Prostate gland (tissue), 2 donors: ENCODE results near the gene PLA2R1. TPM values are rescaled to one million over a fixed set of nuclear protein-coding genes. Genes with fewer than 3 reads are reported as not detected.

ENCODE experiments used
- DNase-seq: peaks from one replicate; pipeline ENCODE4 v3.0.0-alpha.2; 2019; ENCODE audit warnings: low spot score
- H3K27ac ChIP-seq, 2 donors: fragments of 200-600 bp; sonication (generic); 2 replicates each; pipeline ENCODE4 v1.5.1; 2017 to 2019
- H3K27me3 ChIP-seq: fragments of 200-600 bp; sonication (generic); replicated peaks from 2 replicates; pipeline ENCODE4 v1.5.1; 2019; ENCODE audit not compliant: insufficient read depth
- H3K36me3 ChIP-seq, 2 donors: fragments of 200-600 bp; sonication (generic); 1 replicate in 1 of 2; 2 replicates in 1 of 2; pipeline versions ENCODE4 v1.5.1 to v1.8.1; 2017 to 2019
- H3K4me1 ChIP-seq: fragments of 200-600 bp; sonication (generic); replicated peaks from 2 replicates; pipeline ENCODE4 v1.5.1; 2019
- H3K4me3 ChIP-seq, 2 donors: fragments of 200-600 bp; sonication (generic); 2 replicates each; pipeline ENCODE4 v1.5.1; 2017 to 2019
- H3K9me3 ChIP-seq: fragments of 200-600 bp; sonication (generic); 2 replicates; pipeline ENCODE4 v1.5.1; 2017
- POLR2A ChIP-seq: fragments of 450-650 bp; IDR thresholded peaks from one replicate; pipeline ENCODE4 v1.6.1; 2016; ENCODE audit warnings: antibody characterized with exemption, mild to moderate bottlenecking
- POLR2AphosphoS5 ChIP-seq: sonication (generic); formaldehyde crosslinking; IDR thresholded peaks from one replicate; pipeline ENCODE4 v1.6.1; 2017; ENCODE audit warnings: antibody characterized with exemption
- WGBS: methylation state at CpG from one replicate; pipeline ENCODE4 v1.1.5; 2018; 5-methylcytosine and 5-hydroxymethylcytosine counted together
- intact Hi-C: fragments of 100-400 bp; cut with DNase I; formaldehyde crosslinking; loops from one replicate; pipeline ENCODE4 v1.14.2; 2022
- total RNA-seq, 2 donors: library from RNA; depleted of rRNA; stranded (reverse); fragments of >200 nt; gene quantifications; one replicate each; pipeline ENCODE4 v1.1.0, GENCODE V29; 2016
- TF ChIP-seq, protein P1 (sequence below), 4 experiments: fragments of 200-600 bp in 2 of 4; fragments of 450-650 bp in 2 of 4; sonication (generic) in 2 of 4; IDR thresholded peaks; 1 replicate in 3 of 4; 2 replicates in 1 of 4; pipeline ENCODE4 v1.5.1; 2016 to 2019; ENCODE audit warnings: antibody characterized with exemption in 4 of 4, mild to moderate bottlenecking in 2 of 4, moderate library complexity in 2 of 4

Gene PLA2R1
- total RNA-seq, 2 donors from 2014 or later, result 8.1 to 10.5 TPM

DNA sequence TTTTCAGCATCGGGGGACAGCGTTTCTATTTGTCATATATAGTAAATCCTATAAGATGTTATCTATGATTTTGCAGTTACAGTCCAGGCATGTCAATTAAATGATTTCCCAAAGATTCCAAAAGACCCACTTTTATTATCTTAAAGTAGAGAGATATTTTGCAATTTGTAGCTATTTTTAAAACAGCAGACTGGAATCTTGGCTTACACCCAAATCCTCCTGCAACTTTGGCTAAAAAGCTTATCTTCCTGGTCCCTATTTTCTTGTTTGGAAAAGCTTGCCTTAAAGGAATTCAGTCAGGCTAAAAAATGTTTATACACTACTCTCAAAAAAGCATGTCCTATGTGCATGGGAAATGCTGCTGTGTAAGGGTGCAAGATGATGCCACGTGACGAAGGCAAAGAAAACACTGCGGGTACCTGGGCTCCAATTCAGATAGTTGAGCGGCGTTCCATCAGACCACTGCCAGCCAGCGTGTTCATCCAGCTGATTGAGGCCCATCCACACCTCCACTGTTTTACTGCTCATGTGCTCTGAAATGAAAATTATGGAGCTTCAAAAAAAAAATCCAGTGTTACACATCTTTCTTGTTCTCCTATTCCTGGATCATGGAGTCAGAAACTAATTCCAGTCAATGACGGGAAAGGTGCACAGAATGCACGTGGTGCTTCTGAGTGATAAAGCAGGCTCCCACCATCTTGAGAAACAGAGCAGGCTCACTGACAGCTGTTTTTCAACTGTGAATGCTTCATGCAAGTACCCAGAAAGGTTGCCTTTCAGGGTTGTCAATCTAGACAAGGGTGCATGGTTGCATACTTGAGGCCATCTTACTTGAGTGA is 33.8 kb downstream of the PLA2R1 start:
- H3K36me3 ChIP-seq, result no peaks in the 10 kb centered on the region
- H3K9me3 ChIP-seq, result no peaks in the 10 kb centered on the region
- WGBS, result 70% methylated on average over 10 of the region's 10 CpGs
- TF ChIP-seq POLR2A, result no peak
- intact Hi-C loops, result no loop called here
- no peak for DNase-seq
- H3K27ac ChIP-seq, result no peak overlapping the region
- no peaks in the 10 kb centered on the region for H3K27me3 ChIP-seq
- no peaks in the 10 kb centered on the region for H3K4me1 ChIP-seq
- no peak overlapping the region for H3K4me3 ChIP-seq

DNA sequence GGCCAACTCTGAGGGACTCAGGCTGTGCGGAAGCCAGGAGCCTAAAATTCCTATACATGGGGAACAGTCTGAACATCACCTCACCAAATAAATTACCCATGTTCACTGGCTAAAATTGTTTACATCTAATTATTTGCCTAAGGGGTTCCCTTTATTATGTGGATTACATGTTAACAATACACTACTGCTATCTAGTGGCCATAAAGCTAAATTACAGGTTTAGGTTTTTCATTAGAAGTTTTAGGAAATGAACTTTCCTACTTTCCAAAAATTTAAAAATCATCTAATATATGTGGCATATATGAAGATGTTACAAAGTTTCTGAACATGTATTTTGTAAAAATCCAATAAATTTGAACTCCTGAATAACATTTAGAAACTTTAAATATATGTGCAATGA is 40.3 kb downstream of the PLA2R1 start:
- no peaks in the 10 kb centered on the region for H3K9me3 ChIP-seq
- H3K27me3 ChIP-seq, result no peaks in the 10 kb centered on the region
- H3K27ac ChIP-seq, result no peak overlapping the region
- no peak overlapping the region for H3K4me3 ChIP-seq
- H3K36me3 ChIP-seq, result no peaks in the 10 kb centered on the region
- 96% methylated on average over 1 of the region's 1 CpG for WGBS
- intact Hi-C loops, result no loop called here
- no peak for DNase-seq
- no peak for TF ChIP-seq POLR2AphosphoS5
- no peak for TF ChIP-seq POLR2A
- TF ChIP-seq, protein P1, sequence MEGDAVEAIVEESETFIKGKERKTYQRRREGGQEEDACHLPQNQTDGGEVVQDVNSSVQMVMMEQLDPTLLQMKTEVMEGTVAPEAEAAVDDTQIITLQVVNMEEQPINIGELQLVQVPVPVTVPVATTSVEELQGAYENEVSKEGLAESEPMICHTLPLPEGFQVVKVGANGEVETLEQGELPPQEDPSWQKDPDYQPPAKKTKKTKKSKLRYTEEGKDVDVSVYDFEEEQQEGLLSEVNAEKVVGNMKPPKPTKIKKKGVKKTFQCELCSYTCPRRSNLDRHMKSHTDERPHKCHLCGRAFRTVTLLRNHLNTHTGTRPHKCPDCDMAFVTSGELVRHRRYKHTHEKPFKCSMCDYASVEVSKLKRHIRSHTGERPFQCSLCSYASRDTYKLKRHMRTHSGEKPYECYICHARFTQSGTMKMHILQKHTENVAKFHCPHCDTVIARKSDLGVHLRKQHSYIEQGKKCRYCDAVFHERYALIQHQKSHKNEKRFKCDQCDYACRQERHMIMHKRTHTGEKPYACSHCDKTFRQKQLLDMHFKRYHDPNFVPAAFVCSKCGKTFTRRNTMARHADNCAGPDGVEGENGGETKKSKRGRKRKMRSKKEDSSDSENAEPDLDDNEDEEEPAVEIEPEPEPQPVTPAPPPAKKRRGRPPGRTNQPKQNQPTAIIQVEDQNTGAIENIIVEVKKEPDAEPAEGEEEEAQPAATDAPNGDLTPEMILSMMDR (IDR thresholded peaks at IDR 0.05), result peak in 1 of 4 experiments; percentile 23
- no peaks in the 10 kb centered on the region for H3K4me1 ChIP-seq

DNA sequence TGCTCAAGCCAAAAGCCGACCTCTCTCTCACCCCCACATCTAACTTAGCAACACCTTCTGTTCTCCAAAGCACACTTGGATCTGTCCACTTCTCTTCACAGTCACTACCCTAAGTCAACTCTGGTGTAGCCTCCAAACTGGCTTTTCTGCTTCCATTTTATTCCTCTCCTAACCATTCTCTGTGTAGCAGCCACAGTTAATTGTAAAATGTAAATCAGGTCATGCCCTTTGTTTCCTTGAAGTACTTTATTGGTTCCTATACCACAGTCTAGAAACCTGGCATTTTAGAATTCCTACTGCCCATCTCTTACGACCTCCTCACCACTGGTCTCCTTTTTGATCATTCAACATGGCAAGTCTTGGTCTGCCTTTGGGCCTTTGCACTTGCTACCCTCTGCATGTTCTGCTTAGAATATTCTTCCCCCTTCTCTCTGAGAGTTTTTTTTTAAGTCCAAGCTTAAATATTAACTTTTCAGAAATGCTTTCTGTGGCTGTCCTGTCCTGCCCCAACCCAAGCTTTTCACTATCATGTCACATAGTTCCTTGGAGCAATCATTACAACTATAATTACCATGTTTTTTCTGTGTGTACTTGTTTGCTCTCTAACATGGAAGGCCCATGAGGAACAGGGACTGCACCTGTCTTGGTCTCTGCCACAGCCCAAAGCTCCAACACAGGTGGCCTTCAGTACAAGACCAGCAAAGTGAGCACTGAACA is 42.9 kb downstream of the PLA2R1 start:
- H3K4me3 ChIP-seq, result no peak overlapping the region
- TF ChIP-seq POLR2A (no peak), POLR2AphosphoS5 (no peak)
- TF ChIP-seq, protein P1 (IDR thresholded peaks at IDR 0.05), result no peak
- no peaks in the 10 kb centered on the region for H3K9me3 ChIP-seq
- no peak for DNase-seq
- 94% methylated on average over 2 of the region's 2 CpGs for WGBS
- no peak overlapping the region for H3K27ac ChIP-seq
- no peaks in the 10 kb centered on the region for H3K4me1 ChIP-seq
- intact Hi-C loops, result no loop called here
- H3K27me3 ChIP-seq, result no peaks in the 10 kb centered on the region
- H3K36me3 ChIP-seq, result no peaks in the 10 kb centered on the region

DNA sequence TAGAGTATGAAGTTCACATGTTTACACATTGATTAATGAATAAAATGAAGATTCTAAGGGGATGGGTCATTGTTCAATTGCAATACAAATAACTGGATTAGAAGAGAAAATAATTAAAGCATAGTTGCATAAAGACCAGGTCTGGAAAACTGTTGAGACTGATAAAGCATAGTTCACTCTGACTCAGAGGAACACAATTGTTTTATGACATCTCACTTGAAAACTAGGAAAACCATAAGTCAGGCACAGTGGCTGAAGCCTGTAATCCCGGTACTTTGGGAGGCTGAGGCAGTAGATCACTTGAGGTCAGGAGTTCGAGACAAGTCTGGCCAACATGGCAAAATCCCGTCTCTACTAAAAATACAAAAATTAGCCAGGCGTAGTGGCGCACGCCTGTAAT is 46.7 kb downstream of the PLA2R1 start:
- 84% methylated on average over 6 of the region's 6 CpGs for WGBS
- H3K36me3 ChIP-seq, result peaks cover 0 to 5% of the 10 kb centered on the region in 2 donors
- no peaks in the 10 kb centered on the region for H3K4me1 ChIP-seq
- H3K4me3 ChIP-seq, result no peak overlapping the region
- no peaks in the 10 kb centered on the region for H3K27me3 ChIP-seq
- intact Hi-C loops, result no loop called here
- no peak overlapping the region for H3K27ac ChIP-seq
- TF ChIP-seq POLR2AphosphoS5, result no peak
- TF ChIP-seq, protein P1 (IDR thresholded peaks at IDR 0.05), result no peak
- DNase-seq, result no peak
- no peaks in the 10 kb centered on the region for H3K9me3 ChIP-seq

DNA sequence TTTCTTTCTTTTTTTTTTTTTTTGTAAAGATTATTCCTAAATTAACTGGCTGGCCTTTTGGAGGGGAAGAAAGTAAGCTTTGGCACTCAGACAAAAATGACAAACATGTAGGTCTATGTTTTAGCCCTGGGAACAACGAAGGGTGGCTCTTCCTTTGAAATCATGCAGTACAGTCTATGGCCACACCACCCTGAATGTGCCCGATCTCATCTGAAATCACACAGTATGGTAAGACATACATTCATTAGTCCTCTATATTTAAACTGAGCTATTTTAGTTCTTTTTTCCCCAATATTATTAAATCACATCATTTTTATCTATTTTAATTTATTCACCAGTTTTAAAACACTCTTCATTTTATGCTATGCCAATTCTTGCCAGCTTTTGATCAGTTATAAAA is 48.2 kb downstream of the PLA2R1 start:
- Histone ChIP-seq H3K4me1 (no peaks in the 10 kb centered on the region), H3K9me3 (no peaks in the 10 kb centered on the region), H3K27ac (no peak overlapping the region), H3K4me3 (no peak overlapping the region), H3K36me3 (peaks cover 0 to 5% of the 10 kb centered on the region in 2 donors), H3K27me3 (no peaks in the 10 kb centered on the region)
- intact Hi-C loops, result no loop called here
- TF ChIP-seq POLR2A (no peak), POLR2AphosphoS5 (no peak)
- TF ChIP-seq, protein P1 (IDR thresholded peaks at IDR 0.05), result no peak
- no peak for DNase-seq
- WGBS, result 40% methylated on average over 2 of the region's 2 CpGs
